Mesenchymal stem cell (in vitro differentiated cells and primary cell): ENCODE results near the gene MYT1.
A peak's percentile ranks its signal among the peaks of the same experiment; 100 is the strongest.

Source experiments
- DNase-seq: peaks from one replicate; pipeline ENCODE4 v3.0.0-alpha.2; 2013
- H2AFZ ChIP-seq: one replicate; pipeline ENCODE4 v1.6.1; 2013; ENCODE audit warnings: low read depth, mild to moderate bottlenecking, control low read depth, inconsistent platforms, low read length, moderate library complexity
- H2AK5ac ChIP-seq: 2 replicates; pipeline ENCODE4 v1.6.1; 2013; ENCODE audit warnings: low read length, moderate library complexity, mild to moderate bottlenecking, inconsistent platforms; ENCODE audit not compliant: severe bottlenecking
- H2BK120ac ChIP-seq: one replicate; pipeline ENCODE4 v1.6.1; 2013; ENCODE audit warnings: low read depth, mild to moderate bottlenecking, inconsistent platforms, low read length, moderate library complexity
- H2BK12ac ChIP-seq, 2 experiments: one replicate each; pipeline ENCODE4 v1.6.1; 2013; ENCODE audit warnings: inconsistent platforms in 2 of 2, low read length in 2 of 2, mild to moderate bottlenecking in 2 of 2, moderate library complexity in 2 of 2, control low read depth in 1 of 2
- H2BK15ac ChIP-seq: one replicate; pipeline ENCODE4 v1.6.1; 2013; ENCODE audit warnings: mild to moderate bottlenecking, low read depth, inconsistent platforms; ENCODE audit not compliant: poor library complexity, severe bottlenecking
- H2BK5ac ChIP-seq: 2 replicates; pipeline ENCODE4 v1.6.1; 2013; ENCODE audit warnings: low read depth, mild to moderate bottlenecking, low read length, control low read depth, inconsistent platforms; ENCODE audit not compliant: poor library complexity, severe bottlenecking
- H3K14ac ChIP-seq, 2 experiments: one replicate each; pipeline ENCODE4 v1.6.1; 2013; ENCODE audit warnings: inconsistent platforms in 2 of 2, low read length in 2 of 2, control low read depth in 1 of 2, mild to moderate bottlenecking in 1 of 2, moderate library complexity in 1 of 2
- H3K18ac ChIP-seq, 2 experiments: one replicate each; pipeline ENCODE4 v1.6.1; 2013; ENCODE audit warnings: inconsistent platforms in 2 of 2, low read length in 2 of 2, control low read depth in 1 of 2, low read depth in 1 of 2, mild to moderate bottlenecking in 1 of 2
- H3K23ac ChIP-seq, 2 experiments: one replicate each; pipeline ENCODE4 v1.6.1; 2013; ENCODE audit warnings: inconsistent platforms in 2 of 2, low read length in 2 of 2, mild to moderate bottlenecking in 2 of 2, moderate library complexity in 2 of 2, control low read depth in 1 of 2
- H3K27ac ChIP-seq: 2 replicates; pipeline ENCODE4 v1.5.1; 2013; ENCODE audit warnings: mild to moderate bottlenecking, moderate library complexity, low read length, control low read depth, inconsistent platforms; ENCODE audit not compliant: poor library complexity, severe bottlenecking
- H3K27me3 ChIP-seq, 2 experiments: 2 replicates each; pipeline versions ENCODE4 v1.6.1 to v1.7.0; 2013; ENCODE audit warnings: low read length in 2 of 2, mild to moderate bottlenecking in 2 of 2, moderate library complexity in 2 of 2, control low read depth in 1 of 2, inconsistent platforms in 1 of 2; ENCODE audit not compliant: control insufficient read depth in 1 of 2, insufficient read depth in 1 of 2
- H3K36me3 ChIP-seq, 2 experiments: 2 replicates each; pipeline versions ENCODE4 v1.6.1 to v1.7.0; 2013; ENCODE audit warnings: low read length in 2 of 2, control low read depth in 1 of 2, inconsistent platforms in 1 of 2, low read depth in 1 of 2, mild to moderate bottlenecking in 1 of 2; ENCODE audit not compliant: insufficient read depth in 2 of 2, control insufficient read depth in 1 of 2
- H3K4ac ChIP-seq, 2 experiments: one replicate each; pipeline ENCODE4 v1.6.1; 2013; ENCODE audit warnings: inconsistent platforms in 2 of 2, low read length in 2 of 2, mild to moderate bottlenecking in 2 of 2, moderate library complexity in 2 of 2, control low read depth in 1 of 2, low read depth in 1 of 2
- H3K4me1 ChIP-seq: 2 replicates; pipeline ENCODE4 v1.6.1; 2013; ENCODE audit warnings: low read depth, low read length, control low read depth; ENCODE audit not compliant: control insufficient read depth, insufficient read depth
- H3K4me2 ChIP-seq: 2 replicates; pipeline ENCODE4 v1.6.1; 2013; ENCODE audit warnings: low read length, mild to moderate bottlenecking, inconsistent platforms; ENCODE audit not compliant: poor library complexity, severe bottlenecking
- H3K4me3 ChIP-seq, 2 experiments: 2 replicates each; pipeline versions ENCODE4 v1.5.1 to v1.7.0; 2013; ENCODE audit warnings: low read length in 2 of 2, mild to moderate bottlenecking in 2 of 2, control low read depth in 1 of 2, low read depth in 1 of 2; ENCODE audit not compliant: insufficient read depth in 1 of 2
- H3K79me1 ChIP-seq: replicated peaks from 2 replicates; pipeline ENCODE4 v1.6.1; 2013; ENCODE audit warnings: mild to moderate bottlenecking, control low read depth, low read length, inconsistent platforms; ENCODE audit not compliant: poor library complexity, severe bottlenecking
- H3K9ac ChIP-seq: 2 replicates; pipeline ENCODE4 v1.7.0; 2013; ENCODE audit warnings: mild to moderate bottlenecking, low read length, moderate library complexity
- H3K9me3 ChIP-seq: 2 replicates; pipeline ENCODE4 v1.7.0; 2013; ENCODE audit warnings: mild to moderate bottlenecking, low read length; ENCODE audit not compliant: control insufficient read depth
- H4K8ac ChIP-seq: one replicate; pipeline ENCODE4 v1.6.1; 2013; ENCODE audit warnings: inconsistent platforms, mild to moderate bottlenecking, low read length, moderate library complexity
- H4K91ac ChIP-seq: one replicate; pipeline ENCODE4 v1.6.1; 2013; ENCODE audit warnings: mild to moderate bottlenecking, low read length, inconsistent platforms
- WGBS: methylation state at CpG from one replicate; pipeline ENCODE4 v1.1.7; 2013; ENCODE audit warnings: mixed read lengths; 5-methylcytosine and 5-hydroxymethylcytosine counted together

The MYT1 gene

DNA sequence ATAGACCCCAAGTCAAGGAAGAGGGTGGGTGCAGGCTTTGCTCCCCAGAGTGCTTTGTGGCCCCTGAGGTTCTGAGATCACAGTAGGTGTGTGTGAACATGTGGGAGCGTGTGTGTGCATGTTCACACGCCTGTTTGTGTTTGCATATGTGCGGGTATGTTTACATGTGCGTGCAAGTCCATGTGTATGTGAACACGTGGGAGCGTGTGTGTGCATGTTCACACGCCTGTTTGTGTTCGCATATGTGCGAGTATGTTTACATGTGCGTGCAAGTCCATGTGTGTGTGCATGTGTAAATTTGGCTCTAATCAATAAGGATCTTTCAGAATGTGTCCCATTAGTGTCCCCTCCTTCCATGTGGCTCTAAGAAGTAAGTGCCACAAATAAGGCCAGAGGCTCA, 49.9 kb downstream of the MYT1 start:
- 90% methylated on average over 10 of the region's 10 CpGs for WGBS
- no peak overlapping the region for H2BK15ac ChIP-seq

DNA sequence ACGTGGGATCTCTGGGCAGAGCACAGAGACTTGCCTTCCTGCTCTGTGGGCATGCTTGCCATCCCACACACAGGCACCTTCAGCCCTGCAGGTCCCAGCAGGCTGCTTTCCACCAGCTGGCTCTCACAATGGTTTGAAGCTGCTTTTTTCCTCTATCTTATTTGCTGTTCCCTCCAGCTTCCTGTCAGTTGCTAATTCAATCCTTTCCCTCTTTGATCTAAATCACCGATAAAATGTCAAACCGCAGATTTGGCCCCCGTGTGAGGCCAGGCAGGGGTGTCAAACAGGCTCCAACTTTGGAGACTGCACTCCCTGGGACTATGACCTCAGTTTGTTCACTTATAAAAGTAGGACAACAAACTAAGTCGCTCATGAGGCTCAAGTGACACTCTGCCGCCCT, 50.7 kb downstream of the MYT1 start:
- H3K23ac ChIP-seq, result no peak overlapping the region
- no peak overlapping the region for H3K4me3 ChIP-seq
- H4K8ac ChIP-seq, result no peak overlapping the region
- H3K4me1 ChIP-seq, result peaks cover 6% of the 10 kb centered on the region
- DNase-seq, result no peak
- no peak overlapping the region for H2AK5ac ChIP-seq
- no peaks in the 10 kb centered on the region for H3K79me1 ChIP-seq
- WGBS, result 83% methylated on average over 6 of the region's 6 CpGs
- no peak overlapping the region for H2BK120ac ChIP-seq
- no peak overlapping the region for H2BK12ac ChIP-seq
- H3K9me3 ChIP-seq, result no peaks in the 10 kb centered on the region
- H3K4ac ChIP-seq, result no peak overlapping the region
- H3K36me3 ChIP-seq, result no peaks in the 10 kb centered on the region
- no peak overlapping the region for H2BK15ac ChIP-seq
- H3K4me2 ChIP-seq, result no peak overlapping the region
- no peak overlapping the region for H2BK5ac ChIP-seq
- H3K18ac ChIP-seq, result no peak overlapping the region
- no peak overlapping the region for H3K9ac ChIP-seq
- H3K14ac ChIP-seq, result no peak overlapping the region
- H2AFZ ChIP-seq, result no peak overlapping the region
- no peak overlapping the region for H3K27ac ChIP-seq
- peaks cover 60 to 80% of the 10 kb centered on the region in 2 experiments for H3K27me3 ChIP-seq
- no peak overlapping the region for H4K91ac ChIP-seq

More for the DNA sequence above, 49.9 kb downstream of the MYT1 start:
- Histone ChIP-seq H4K8ac (no peak overlapping the region), H2AFZ (no peak overlapping the region), H2AK5ac (no peak overlapping the region), H4K91ac (no peak overlapping the region), H3K4me3 (no peak overlapping the region), H3K36me3 (no peaks in the 10 kb centered on the region), H3K27ac (no peak overlapping the region), H3K27me3 (peaks cover 59 to 80% of the 10 kb centered on the region in 2 experiments), H3K79me1 (no peaks in the 10 kb centered on the region), H2BK5ac (no peak overlapping the region), H2BK120ac (no peak overlapping the region), H3K4ac (no peak overlapping the region), H3K4me1 (peaks cover 6% of the 10 kb centered on the region), H3K9me3 (no peaks in the 10 kb centered on the region), H2BK12ac (no peak overlapping the region), H3K9ac (no peak overlapping the region), H3K23ac (no peak overlapping the region), H3K18ac (no peak overlapping the region), H3K14ac (peak overlapping the region in 1 of 2 experiments; percentile 58), H3K4me2 (no peak overlapping the region)
- no peak for DNase-seq

DNA sequence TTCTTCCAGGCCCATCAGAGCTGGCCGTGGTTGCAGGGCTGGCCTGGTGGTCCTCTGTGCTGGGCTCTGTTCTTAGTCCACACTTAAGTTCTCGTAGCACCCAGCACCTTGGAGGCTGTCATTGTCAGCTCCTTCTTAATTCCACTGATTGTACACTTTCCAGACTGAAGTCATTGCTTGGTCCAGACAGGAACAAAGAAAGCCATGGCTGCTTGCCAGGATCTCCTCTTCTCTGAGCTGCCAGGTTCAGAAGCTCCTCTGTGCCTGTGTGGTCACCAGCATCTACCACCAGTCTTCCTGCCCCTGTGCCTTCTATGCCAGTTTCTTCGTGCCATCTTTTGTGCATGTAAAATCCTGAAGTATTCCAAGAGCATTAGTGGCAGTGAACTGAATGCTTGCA, 51.8 kb downstream of the MYT1 start:
- Histone ChIP-seq H3K23ac (no peak overlapping the region), H4K8ac (no peak overlapping the region), H2BK5ac (no peak overlapping the region), H2AFZ (no peak overlapping the region), H3K4me1 (peaks cover 7% of the 10 kb centered on the region), H3K14ac (no peak overlapping the region), H2AK5ac (no peak overlapping the region), H3K4ac (no peak overlapping the region), H3K27ac (no peak overlapping the region), H2BK120ac (no peak overlapping the region), H4K91ac (no peak overlapping the region), H3K9ac (no peak overlapping the region), H3K18ac (no peak overlapping the region), H3K36me3 (no peaks in the 10 kb centered on the region), H3K9me3 (no peaks in the 10 kb centered on the region), H3K4me2 (no peak overlapping the region), H3K4me3 (no peak overlapping the region), H2BK12ac (no peak overlapping the region), H3K27me3 (peaks cover 53 to 80% of the 10 kb centered on the region in 2 experiments), H3K79me1 (no peaks in the 10 kb centered on the region), H2BK15ac (no peak overlapping the region)
- no peak for DNase-seq
- 58% methylated on average over 3 of the region's 3 CpGs for WGBS

DNA sequence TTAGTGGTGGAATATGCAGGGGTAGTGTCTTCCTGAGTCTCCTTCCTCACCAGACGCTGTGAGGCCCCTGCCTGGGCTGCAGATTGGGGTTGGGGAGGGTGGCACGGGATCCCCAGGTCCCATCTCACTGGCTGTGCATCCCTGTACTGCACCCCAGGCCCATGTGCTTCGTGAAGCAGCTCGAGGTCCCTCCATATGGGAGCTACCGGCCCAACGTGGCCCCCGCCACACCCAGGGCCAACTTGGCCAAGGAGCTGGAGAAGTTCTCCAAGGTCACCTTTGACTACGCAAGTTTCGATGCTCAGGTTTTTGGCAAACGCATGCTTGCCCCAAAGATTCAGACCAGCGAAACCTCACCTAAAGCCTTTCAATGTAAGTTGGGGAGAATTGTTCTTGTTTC, 52.7 kb downstream of the MYT1 start:
- no peak overlapping the region for H3K23ac ChIP-seq
- H3K4ac ChIP-seq, result no peak overlapping the region
- H2AK5ac ChIP-seq, result no peak overlapping the region
- H4K91ac ChIP-seq, result no peak overlapping the region
- no peak overlapping the region for H3K9ac ChIP-seq
- H3K4me2 ChIP-seq, result no peak overlapping the region
- no peak overlapping the region for H3K14ac ChIP-seq
- peaks cover 51 to 78% of the 10 kb centered on the region in 2 experiments for H3K27me3 ChIP-seq
- H3K79me1 ChIP-seq, result no peaks in the 10 kb centered on the region
- H3K18ac ChIP-seq, result no peak overlapping the region
- H2BK120ac ChIP-seq, result no peak overlapping the region
- no peaks in the 10 kb centered on the region for H3K9me3 ChIP-seq
- no peak for DNase-seq
- no peak overlapping the region for H3K27ac ChIP-seq
- no peaks in the 10 kb centered on the region for H3K36me3 ChIP-seq
- peaks cover 14% of the 10 kb centered on the region for H3K4me1 ChIP-seq
- H2BK5ac ChIP-seq, result no peak overlapping the region
- no peak overlapping the region for H4K8ac ChIP-seq
- H2BK12ac ChIP-seq, result no peak overlapping the region
- no peak overlapping the region for H2AFZ ChIP-seq
- no peak overlapping the region for H3K4me3 ChIP-seq
- no peak overlapping the region for H2BK15ac ChIP-seq
- WGBS, result 87% methylated on average over 11 of the region's 11 CpGs
